GM12878 (cell line): ENCODE data around the gene COL23A1. TPM values are rescaled to one million over a fixed set of nuclear protein-coding genes. Genes with fewer than 3 reads are reported as not detected.

Experiments used
- ATAC-seq: fragments of 200-7000 bp; cut with Tn5 transposase; 3 replicates; pipeline ENCODE4 v1.9.1; 2020; ENCODE audit warnings: mild to moderate bottlenecking, moderate library complexity
- BruUV-seq: library from RNA; stranded (reverse); fragments of 400-500 nt; replicated peaks from 2 replicates; lab custom pipeline; 2021; lab: Mats Ljungman, UMichigan
- CTCF ChIA-PET: fragments of 300-600 bp; sonication (Branson Sonifier 250); formaldehyde crosslinking; extraction: SDS; loops from one replicate; lab custom pipeline; 2021; ENCODE audit warnings: inconsistent platforms; lab: Yijun Ruan, JAX
- POLR2A ChIA-PET: fragments of 350-600 bp; formaldehyde crosslinking; extraction: SDS; loops from one replicate; lab custom pipeline; 2021; ENCODE audit warnings: inconsistent platforms; lab: Charles Lee
- RAD21 ChIA-PET: fragments of 300-600 bp; sonication (Branson Sonifier 250); formaldehyde crosslinking; loops from one replicate; lab custom pipeline; 2023; ENCODE audit warnings: antibody characterized with exemption; ENCODE audit not compliant: unreplicated experiment; lab: Charles Lee
- SMC1A ChIA-PET: fragments of 300-600 bp; sonication (Branson Sonifier 250); formaldehyde crosslinking; loops from one replicate; lab custom pipeline; 2023; ENCODE audit not compliant: unreplicated experiment, uncharacterized antibody; lab: Charles Lee
- DNase-seq: peaks from one replicate; pipeline ENCODE4 v3.0.0-alpha.2; 2011; ENCODE audit warnings: low read depth, low spot score
- FAIRE-seq: peaks from 3 replicates; lab custom pipeline; 2011; peaks lifted over from hg19 to GRCh38; lab: Jason Lieb, UNC
- H2AFZ ChIP-seq: 2 replicates; pipeline ENCODE4 v1.6.0; 2011; ENCODE audit warnings: low read depth, low read length, control low read depth; ENCODE audit not compliant: control insufficient read depth
- H3K27ac ChIP-seq: 2 replicates; pipeline ENCODE4 v1.5.1; 2011; ENCODE audit warnings: control low read depth; ENCODE audit not compliant: control insufficient read depth, insufficient read depth
- H3K27me3 ChIP-seq, 2 experiments: replicated peaks in 1 of 2; 2 replicates each; pipeline versions ENCODE4 v1.6.0 to v1.6.1; 2011; ENCODE audit warnings: low read length in 1 of 2; ENCODE audit not compliant: control insufficient read depth in 2 of 2, insufficient read depth in 2 of 2
- H3K36me3 ChIP-seq, 2 experiments: 2 replicates each; pipeline ENCODE4 v1.5.1; 2011; ENCODE audit warnings: low read length in 1 of 2; ENCODE audit not compliant: control insufficient read depth in 2 of 2, insufficient read depth in 2 of 2
- H3K4me1 ChIP-seq: 2 replicates; pipeline ENCODE4 v1.6.1; 2011; ENCODE audit warnings: mild to moderate bottlenecking, low read length, moderate library complexity, mixed read lengths; ENCODE audit not compliant: control insufficient read depth, insufficient read depth
- H3K4me2 ChIP-seq: 2 replicates; pipeline ENCODE4 v1.6.0; 2011; ENCODE audit warnings: control low read depth; ENCODE audit not compliant: control insufficient read depth, insufficient read depth
- H3K4me3 ChIP-seq: fragments of 200-600 bp; sonication (generic); 2 replicates; pipeline ENCODE4 v1.5.1; 2016
- H3K79me2 ChIP-seq: 2 replicates; pipeline ENCODE4 v1.6.0; 2011; ENCODE audit warnings: low read length; ENCODE audit not compliant: control insufficient read depth, insufficient read depth
- H3K9ac ChIP-seq: 2 replicates; pipeline ENCODE4 v1.8.0; 2011; ENCODE audit warnings: low read length, control low read depth, mixed read lengths; ENCODE audit not compliant: control insufficient read depth, insufficient read depth
- H3K9me3 ChIP-seq: replicated peaks from 3 replicates; pipeline ENCODE4 v1.5.1; 2011; ENCODE audit warnings: mild to moderate bottlenecking, low read length; ENCODE audit not compliant: control insufficient read depth, insufficient read depth
- H4K20me1 ChIP-seq: 2 replicates; pipeline ENCODE4 v1.6.0; 2011; ENCODE audit not compliant: control insufficient read depth, insufficient read depth
- BHLHE40 ChIP-seq, 2 experiments: fragments of 450-650 bp in 1 of 2; IDR thresholded peaks; 2 replicates each; pipeline ENCODE4 v1.6.1; 2011 to 2017; ENCODE audit warnings: low read depth in 2 of 2, borderline replicate concordance in 1 of 2, improper control_type of control experiment in 1 of 2, low read length in 1 of 2, mild to moderate bottlenecking in 1 of 2
- EED ChIP-seq: sonication (generic); IDR thresholded peaks from 2 replicates; pipeline ENCODE4 v1.6.1; 2016; ENCODE audit warnings: antibody characterized with exemption, low read depth
- FOXK2 ChIP-seq: fragments of 450-650 bp; IDR thresholded peaks from 2 replicates; pipeline ENCODE4 v1.6.1; 2017; ENCODE audit warnings: mild to moderate bottlenecking, moderate library complexity
- TCF12 ChIP-seq: IDR thresholded peaks from 2 replicates; pipeline ENCODE4 v1.6.1; 2011; ENCODE audit warnings: low read depth, mild to moderate bottlenecking, low read length
- WGBS: methylation state at CpG from one replicate; pipeline ENCODE4 v1.1.6; 2016; ENCODE audit warnings: low lambda C conversion rate; ENCODE audit not compliant: insufficient replicate concordance, insufficient coverage; ENCODE audit errors: missing lambda C conversion rate; 5-methylcytosine and 5-hydroxymethylcytosine counted together
- in situ Hi-C: fragments of 300-500 bp; cut with MboI; formaldehyde crosslinking; loops from 9 replicates; pipeline ENCODE4 v1.14.3; 2018; ENCODE audit warnings: mixed read lengths
- intact Hi-C: fragments of 100-400 bp; cut with micrococcal nuclease; formaldehyde crosslinking; loops from one replicate; pipeline ENCODE4 v1.14.2; 2022; ENCODE audit not compliant: unreplicated experiment
- polyA plus RNA-seq, 11 experiments: library from polyadenylated mRNA; depleted of rRNA in 4 of 11; unstranded in 6 of 11; stranded (reverse) in 5 of 11; fragments of >200 nt; fragmentation: Nextera tagmentation in 4 of 11; fragmentation: Illumina TruSeq in 1 of 11; extraction: Ambion mirVana in 4 of 11; extraction: Trizol in 1 of 11; gene quantifications; 1 replicate in 1 of 11; 2 replicates in 10 of 11; pipeline versions ENCODE4 v1.2.1 to v1.2.3, GENCODE V29; 2011 to 2016; ENCODE audit warnings: inconsistent platforms in 2 of 11, missing spikeins in 2 of 11, low read depth in 1 of 11
- total RNA-seq, 4 experiments: library from RNA; depleted of rRNA in 3 of 4; stranded (reverse); fragments of >200 nt in 3 of 4; fragmentation: Illumina TruSeq in 1 of 4; extraction: Trizol in 1 of 4; gene quantifications; 2 replicates each; pipeline versions ENCODE4 v1.2.1 to v1.2.3, GENCODE V29; 2013 to 2021
- TF ChIP-seq, protein P1 (sequence below): fragments of 450-650 bp; formaldehyde crosslinking; IDR thresholded peaks from 2 replicates; pipeline ENCODE4 v1.4.0; 2022; ENCODE audit warnings: mild to moderate bottlenecking, moderate library complexity
- TF ChIP-seq, protein P2 (sequence below): fragments of 450-650 bp; IDR thresholded peaks from 2 replicates; pipeline ENCODE4 v1.6.1; 2017; ENCODE audit warnings: mild to moderate bottlenecking
- TF ChIP-seq, protein P3 (sequence below): fragments of 450-650 bp; formaldehyde crosslinking; IDR thresholded peaks from 2 replicates; pipeline ENCODE4 v1.4.0; 2020; ENCODE audit warnings: mild to moderate bottlenecking, moderate library complexity
- TF ChIP-seq, protein P4 (sequence below): fragments of 450-650 bp; IDR thresholded peaks from 2 replicates; pipeline ENCODE4 v1.6.1; 2016; ENCODE audit warnings: mild to moderate bottlenecking

Gene COL23A1
- total and polyA plus RNA-seq, 10 of the 15 experiments (the other 5 are each of a cell fraction or from before 2014, with no cell fraction given), result 0.03 to 0.83 (median 0.09) TPM; not detected in 5

DNA sequence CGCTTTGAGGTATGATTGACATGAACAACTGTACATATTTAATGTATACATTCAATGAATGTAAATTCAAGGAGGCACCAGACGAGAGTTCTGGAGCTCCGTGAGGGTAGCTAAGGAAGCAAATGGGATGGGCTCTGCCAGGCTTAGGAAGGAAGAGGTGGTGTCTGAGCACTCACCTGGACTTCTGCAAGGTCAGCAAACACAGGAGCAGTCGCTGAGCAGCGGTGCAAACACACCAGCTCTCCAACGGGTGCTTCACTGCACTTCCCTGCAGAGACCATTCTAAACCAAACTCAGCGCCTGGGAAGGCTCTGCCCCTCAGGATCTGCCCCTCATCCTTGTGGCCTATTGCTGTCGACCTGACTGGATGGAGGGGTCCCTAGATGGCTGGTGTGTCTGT is 101.5 kb downstream of the COL23A1 start:
- no peaks in the 10 kb centered on the region for H3K36me3 ChIP-seq
- no TSS peak for BruUV-seq
- in situ Hi-C loops (no loop called here), intact Hi-C loops (no loop called here)
- ChIA-PET SMC1A (no interaction called here), RAD21 (no interaction called here), CTCF (no interaction called here), POLR2A (no interaction called here)
- H4K20me1 ChIP-seq, result no peaks in the 10 kb centered on the region
- ATAC-seq (no peak), DNase-seq (no peak), FAIRE-seq (no peak)
- H2AFZ ChIP-seq, result no peak overlapping the region
- 11% methylated on average over 8 of the region's 8 CpGs for WGBS
- no peak overlapping the region for H3K27ac ChIP-seq
- H3K9ac ChIP-seq, result no peak overlapping the region
- TF ChIP-seq BHLHE40 (IDR thresholded peaks at IDR 0.05; ENCODE audit: borderline replicate concordance in 1 of 2, low read depth in 2 of 2, low read length in 1 of 2) (no peak), EED (no peak), TCF12 (no peak), FOXK2 (no peak)
- TF ChIP-seq, protein P1, sequence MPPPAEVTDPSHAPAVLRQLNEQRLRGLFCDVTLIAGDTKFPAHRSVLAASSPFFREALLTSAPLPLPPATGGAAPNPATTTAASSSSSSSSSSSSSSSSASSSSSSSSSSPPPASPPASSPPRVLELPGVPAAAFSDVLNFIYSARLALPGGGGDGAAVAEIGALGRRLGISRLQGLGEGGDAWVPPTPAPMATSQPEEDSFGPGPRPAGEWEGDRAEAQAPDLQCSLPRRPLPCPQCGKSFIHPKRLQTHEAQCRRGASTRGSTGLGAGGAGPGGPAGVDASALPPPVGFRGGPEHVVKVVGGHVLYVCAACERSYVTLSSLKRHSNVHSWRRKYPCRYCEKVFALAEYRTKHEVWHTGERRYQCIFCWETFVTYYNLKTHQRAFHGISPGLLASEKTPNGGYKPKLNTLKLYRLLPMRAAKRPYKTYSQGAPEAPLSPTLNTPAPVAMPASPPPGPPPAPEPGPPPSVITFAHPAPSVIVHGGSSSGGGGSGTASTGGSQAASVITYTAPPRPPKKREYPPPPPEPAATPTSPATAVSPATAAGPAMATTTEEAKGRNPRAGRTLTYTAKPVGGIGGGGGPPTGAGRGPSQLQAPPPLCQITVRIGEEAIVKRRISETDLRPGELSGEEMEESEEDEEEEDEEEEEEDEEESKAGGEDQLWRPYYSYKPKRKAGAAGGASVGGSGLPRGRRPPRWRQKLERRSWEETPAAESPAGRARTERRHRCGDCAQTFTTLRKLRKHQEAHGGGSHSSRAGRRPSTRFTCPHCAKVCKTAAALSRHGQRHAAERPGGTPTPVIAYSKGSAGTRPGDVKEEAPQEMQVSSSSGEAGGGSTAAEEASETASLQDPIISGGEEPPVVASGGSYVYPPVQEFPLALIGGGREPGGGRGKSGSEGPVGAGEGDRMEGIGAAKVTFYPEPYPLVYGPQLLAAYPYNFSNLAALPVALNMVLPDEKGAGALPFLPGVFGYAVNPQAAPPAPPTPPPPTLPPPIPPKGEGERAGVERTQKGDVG (CRISPR knock-in tag), result no peak
- TF ChIP-seq, protein P2, sequence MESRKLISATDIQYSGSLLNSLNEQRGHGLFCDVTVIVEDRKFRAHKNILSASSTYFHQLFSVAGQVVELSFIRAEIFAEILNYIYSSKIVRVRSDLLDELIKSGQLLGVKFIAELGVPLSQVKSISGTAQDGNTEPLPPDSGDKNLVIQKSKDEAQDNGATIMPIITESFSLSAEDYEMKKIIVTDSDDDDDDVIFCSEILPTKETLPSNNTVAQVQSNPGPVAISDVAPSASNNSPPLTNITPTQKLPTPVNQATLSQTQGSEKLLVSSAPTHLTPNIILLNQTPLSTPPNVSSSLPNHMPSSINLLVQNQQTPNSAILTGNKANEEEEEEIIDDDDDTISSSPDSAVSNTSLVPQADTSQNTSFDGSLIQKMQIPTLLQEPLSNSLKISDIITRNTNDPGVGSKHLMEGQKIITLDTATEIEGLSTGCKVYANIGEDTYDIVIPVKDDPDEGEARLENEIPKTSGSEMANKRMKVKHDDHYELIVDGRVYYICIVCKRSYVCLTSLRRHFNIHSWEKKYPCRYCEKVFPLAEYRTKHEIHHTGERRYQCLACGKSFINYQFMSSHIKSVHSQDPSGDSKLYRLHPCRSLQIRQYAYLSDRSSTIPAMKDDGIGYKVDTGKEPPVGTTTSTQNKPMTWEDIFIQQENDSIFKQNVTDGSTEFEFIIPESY, result no peak
- TF ChIP-seq, protein P3, sequence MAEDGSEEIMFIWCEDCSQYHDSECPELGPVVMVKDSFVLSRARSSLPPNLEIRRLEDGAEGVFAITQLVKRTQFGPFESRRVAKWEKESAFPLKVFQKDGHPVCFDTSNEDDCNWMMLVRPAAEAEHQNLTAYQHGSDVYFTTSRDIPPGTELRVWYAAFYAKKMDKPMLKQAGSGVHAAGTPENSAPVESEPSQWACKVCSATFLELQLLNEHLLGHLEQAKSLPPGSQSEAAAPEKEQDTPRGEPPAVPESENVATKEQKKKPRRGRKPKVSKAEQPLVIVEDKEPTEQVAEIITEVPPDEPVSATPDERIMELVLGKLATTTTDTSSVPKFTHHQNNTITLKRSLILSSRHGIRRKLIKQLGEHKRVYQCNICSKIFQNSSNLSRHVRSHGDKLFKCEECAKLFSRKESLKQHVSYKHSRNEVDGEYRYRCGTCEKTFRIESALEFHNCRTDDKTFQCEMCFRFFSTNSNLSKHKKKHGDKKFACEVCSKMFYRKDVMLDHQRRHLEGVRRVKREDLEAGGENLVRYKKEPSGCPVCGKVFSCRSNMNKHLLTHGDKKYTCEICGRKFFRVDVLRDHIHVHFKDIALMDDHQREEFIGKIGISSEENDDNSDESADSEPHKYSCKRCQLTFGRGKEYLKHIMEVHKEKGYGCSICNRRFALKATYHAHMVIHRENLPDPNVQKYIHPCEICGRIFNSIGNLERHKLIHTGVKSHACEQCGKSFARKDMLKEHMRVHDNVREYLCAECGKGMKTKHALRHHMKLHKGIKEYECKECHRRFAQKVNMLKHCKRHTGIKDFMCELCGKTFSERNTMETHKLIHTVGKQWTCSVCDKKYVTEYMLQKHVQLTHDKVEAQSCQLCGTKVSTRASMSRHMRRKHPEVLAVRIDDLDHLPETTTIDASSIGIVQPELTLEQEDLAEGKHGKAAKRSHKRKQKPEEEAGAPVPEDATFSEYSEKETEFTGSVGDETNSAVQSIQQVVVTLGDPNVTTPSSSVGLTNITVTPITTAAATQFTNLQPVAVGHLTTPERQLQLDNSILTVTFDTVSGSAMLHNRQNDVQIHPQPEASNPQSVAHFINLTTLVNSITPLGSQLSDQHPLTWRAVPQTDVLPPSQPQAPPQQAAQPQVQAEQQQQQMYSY, result no peak
- TF ChIP-seq, protein P4, sequence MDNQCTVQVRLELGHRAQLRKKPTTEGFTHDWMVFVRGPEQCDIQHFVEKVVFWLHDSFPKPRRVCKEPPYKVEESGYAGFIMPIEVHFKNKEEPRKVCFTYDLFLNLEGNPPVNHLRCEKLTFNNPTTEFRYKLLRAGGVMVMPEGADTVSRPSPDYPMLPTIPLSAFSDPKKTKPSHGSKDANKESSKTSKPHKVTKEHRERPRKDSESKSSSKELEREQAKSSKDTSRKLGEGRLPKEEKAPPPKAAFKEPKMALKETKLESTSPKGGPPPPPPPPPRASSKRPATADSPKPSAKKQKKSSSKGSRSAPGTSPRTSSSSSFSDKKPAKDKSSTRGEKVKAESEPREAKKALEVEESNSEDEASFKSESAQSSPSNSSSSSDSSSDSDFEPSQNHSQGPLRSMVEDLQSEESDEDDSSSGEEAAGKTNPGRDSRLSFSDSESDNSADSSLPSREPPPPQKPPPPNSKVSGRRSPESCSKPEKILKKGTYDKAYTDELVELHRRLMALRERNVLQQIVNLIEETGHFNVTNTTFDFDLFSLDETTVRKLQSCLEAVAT, result no peak
- no peaks in the 10 kb centered on the region for H3K27me3 ChIP-seq
- H3K79me2 ChIP-seq, result no peaks in the 10 kb centered on the region
- no peaks in the 10 kb centered on the region for H3K4me1 ChIP-seq
- H3K4me2 ChIP-seq, result no peak overlapping the region
- no peaks in the 10 kb centered on the region; the same call in 2 of the 3 replicates for H3K9me3 ChIP-seq
- no peak overlapping the region for H3K4me3 ChIP-seq
